Neuronal stem cell (in vitro differentiated cells): ENCODE results near the gene TNIK.

Experiments used
- DNase-seq: peaks from one replicate; pipeline ENCODE4 v3.0.0-alpha.2; 2013; ENCODE audit warnings: low spot score
- H2AFZ ChIP-seq: one replicate; pipeline ENCODE4 v1.6.1; 2013; ENCODE audit warnings: mild to moderate bottlenecking, low read length, inconsistent platforms
- H2AK5ac ChIP-seq: 2 replicates; pipeline ENCODE4 v1.6.1; 2013; ENCODE audit warnings: low read depth, mild to moderate bottlenecking, inconsistent platforms, low read length, moderate library complexity, mixed read lengths
- H2BK120ac ChIP-seq: 2 replicates; pipeline ENCODE4 v1.6.1; 2013; ENCODE audit warnings: low read depth, mild to moderate bottlenecking, inconsistent platforms, low read length, moderate library complexity, mixed read lengths
- H2BK12ac ChIP-seq: one replicate; pipeline ENCODE4 v1.6.1; 2013; ENCODE audit warnings: low read length, inconsistent platforms
- H2BK15ac ChIP-seq: 2 replicates; pipeline ENCODE4 v1.6.1; 2013; ENCODE audit warnings: mild to moderate bottlenecking, low read length, inconsistent platforms, mixed read lengths
- H2BK5ac ChIP-seq: one replicate; pipeline ENCODE4 v1.6.1; 2013; ENCODE audit warnings: inconsistent platforms, mild to moderate bottlenecking, low read length, moderate library complexity
- H3K14ac ChIP-seq: one replicate; pipeline ENCODE4 v1.6.1; 2013; ENCODE audit warnings: low read length, inconsistent platforms
- H3K18ac ChIP-seq: 2 replicates; pipeline ENCODE4 v1.6.1; 2013; ENCODE audit warnings: low read length, inconsistent platforms
- H3K23ac ChIP-seq: 2 replicates; pipeline ENCODE4 v1.6.1; 2013; ENCODE audit warnings: low read depth, mild to moderate bottlenecking, mixed read lengths, low read length, inconsistent platforms; ENCODE audit not compliant: poor library complexity
- H3K27ac ChIP-seq: replicated peaks from 3 replicates; pipeline ENCODE4 v1.5.1; 2013; ENCODE audit warnings: low read length, inconsistent platforms
- H3K27me3 ChIP-seq, 3 experiments: 2 replicates each; pipeline ENCODE4 v1.6.1; 2013; ENCODE audit warnings: low read length in 3 of 3, mild to moderate bottlenecking in 2 of 3, inconsistent platforms in 1 of 3, low read depth in 1 of 3, mixed read lengths in 1 of 3, moderate library complexity in 1 of 3; ENCODE audit not compliant: control insufficient read depth in 3 of 3, insufficient read depth in 3 of 3
- H3K36me3 ChIP-seq, 2 donors: replicated peaks in 1 of 2; 2 replicates each; pipeline ENCODE4 v1.6.1; 2013; ENCODE audit warnings: low read length in 2 of 2; ENCODE audit not compliant: control insufficient read depth in 2 of 2, insufficient read depth in 2 of 2
- H3K4ac ChIP-seq: 2 replicates; pipeline ENCODE4 v1.6.1; 2013; ENCODE audit warnings: inconsistent platforms, mild to moderate bottlenecking, low read length, moderate library complexity
- H3K4me1 ChIP-seq, 2 donors: 1 replicate in 1 of 2; 2 replicates in 1 of 2; pipeline ENCODE4 v1.6.1; 2013; ENCODE audit warnings: low read length in 2 of 2, low read depth in 1 of 2; ENCODE audit not compliant: control insufficient read depth in 2 of 2, insufficient read depth in 1 of 2
- H3K4me2 ChIP-seq: one replicate; pipeline ENCODE4 v1.6.1; 2013; ENCODE audit warnings: mild to moderate bottlenecking, low read length, inconsistent platforms; ENCODE audit not compliant: insufficient read depth, poor library complexity, severe bottlenecking
- H3K4me3 ChIP-seq, 2 donors: 2 replicates each; pipeline ENCODE4 v1.5.1; 2013; ENCODE audit warnings: low read length in 2 of 2, mild to moderate bottlenecking in 2 of 2, inconsistent platforms in 1 of 2, moderate library complexity in 1 of 2
- H3K79me1 ChIP-seq: one replicate; pipeline ENCODE4 v1.6.1; 2013; ENCODE audit warnings: low read depth, mild to moderate bottlenecking, inconsistent platforms, low read length, moderate library complexity
- H3K9ac ChIP-seq: one replicate; pipeline ENCODE4 v1.6.1; 2013; ENCODE audit warnings: mild to moderate bottlenecking, low read depth, low read length, inconsistent platforms; ENCODE audit not compliant: poor library complexity
- H3K9me3 ChIP-seq, 2 donors: replicated peaks in 1 of 2; 2 replicates each; pipeline versions ENCODE3 to v1.6.1; 2013; ENCODE audit warnings: low read length in 2 of 2, mild to moderate bottlenecking in 2 of 2, inconsistent platforms in 1 of 2, low read depth in 1 of 2, mixed read lengths in 1 of 2, moderate library complexity in 1 of 2; ENCODE audit not compliant: control insufficient read depth in 2 of 2, insufficient read depth in 1 of 2
- H4K8ac ChIP-seq: one replicate; pipeline ENCODE4 v1.6.1; 2013; ENCODE audit warnings: low read depth, mild to moderate bottlenecking, inconsistent platforms, low read length, moderate library complexity
- H4K91ac ChIP-seq: one replicate; pipeline ENCODE4 v1.6.1; 2013; ENCODE audit warnings: low read length, low read depth, mild to moderate bottlenecking, inconsistent platforms; ENCODE audit not compliant: poor library complexity
- WGBS, 2 donors: extraction: QIAGEN DNeasy Blood & Tissue Kit; methylation state at CpG; one replicate each; pipeline ENCODE4 v1.1.7; 2013; ENCODE audit warnings: missing lambda C conversion rate in 2 of 2, mixed read lengths in 1 of 2; ENCODE audit not compliant: insufficient read length in 2 of 2, insufficient replicate concordance in 1 of 2; ENCODE audit errors: extremely low coverage in 2 of 2; 5-methylcytosine and 5-hydroxymethylcytosine counted together

The TNIK gene

DNA sequence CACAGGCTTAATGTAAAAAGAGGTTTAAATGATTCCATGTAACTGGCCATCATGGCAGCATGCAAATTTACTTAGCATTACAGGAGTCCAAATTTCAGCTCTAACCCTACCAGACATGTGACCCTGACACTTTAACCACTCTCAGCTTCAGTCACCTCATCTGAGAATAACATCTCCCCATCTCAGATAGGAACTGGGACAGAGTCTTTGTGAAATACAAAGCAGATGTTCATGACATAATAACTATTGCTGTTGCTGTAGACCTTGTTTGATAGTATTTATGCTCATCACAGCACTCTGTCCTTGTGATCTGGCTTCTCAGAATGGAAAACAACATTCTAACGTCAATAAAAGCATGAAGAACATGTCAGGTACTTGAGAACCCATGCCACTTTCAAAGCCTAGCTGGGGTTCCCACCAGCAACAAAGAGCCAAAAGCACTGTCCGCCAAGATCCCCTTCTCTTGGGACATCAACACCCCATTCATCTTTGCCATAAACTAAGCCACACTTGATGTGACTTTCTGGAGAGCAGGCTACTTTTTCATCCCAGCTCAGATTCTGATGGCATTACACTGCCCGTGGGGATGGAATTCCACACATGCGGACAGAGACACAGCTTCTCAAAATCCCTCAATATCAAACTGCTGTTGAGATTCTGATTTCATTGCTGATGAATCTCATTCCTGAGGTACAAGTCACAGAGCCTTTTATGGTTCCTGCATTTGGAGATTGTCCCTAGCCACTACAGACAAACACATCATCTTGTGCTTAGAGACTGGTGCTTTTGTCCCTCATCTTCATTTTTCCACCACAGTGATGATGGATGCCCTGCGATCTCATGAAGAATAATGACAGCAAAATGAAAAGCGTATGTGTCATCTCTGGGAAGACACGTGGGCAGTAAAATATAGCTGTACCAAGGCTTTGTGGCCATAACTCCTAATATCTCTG lies 202.7 kb downstream of the TNIK start:
- Histone ChIP-seq H3K9ac (no peak overlapping the region), H3K4ac (no peak overlapping the region), H2AK5ac (no peak overlapping the region), H3K27ac (no peak overlapping the region), H3K4me3 (no peak overlapping the region), H3K23ac (no peak overlapping the region), H3K4me1 (peaks cover 0 to 2% of the 10 kb centered on the region in 2 donors), H3K9me3 (no peaks in the 10 kb centered on the region), H3K36me3 (no peaks in the 10 kb centered on the region), H2BK5ac (no peak overlapping the region), H2BK15ac (no peak overlapping the region), H2BK120ac (no peak overlapping the region), H3K27me3 (no peaks in the 10 kb centered on the region), H3K18ac (no peak overlapping the region), H2BK12ac (no peak overlapping the region), H4K91ac (no peak overlapping the region), H4K8ac (no peak overlapping the region), H3K14ac (no peak overlapping the region), H2AFZ (no peak overlapping the region), H3K4me2 (no peak overlapping the region), H3K79me1 (no peaks in the 10 kb centered on the region)
- no peak for DNase-seq
- no CpG with 5 or more reads among the region's 7 CpGs for WGBS, 2 donors

DNA sequence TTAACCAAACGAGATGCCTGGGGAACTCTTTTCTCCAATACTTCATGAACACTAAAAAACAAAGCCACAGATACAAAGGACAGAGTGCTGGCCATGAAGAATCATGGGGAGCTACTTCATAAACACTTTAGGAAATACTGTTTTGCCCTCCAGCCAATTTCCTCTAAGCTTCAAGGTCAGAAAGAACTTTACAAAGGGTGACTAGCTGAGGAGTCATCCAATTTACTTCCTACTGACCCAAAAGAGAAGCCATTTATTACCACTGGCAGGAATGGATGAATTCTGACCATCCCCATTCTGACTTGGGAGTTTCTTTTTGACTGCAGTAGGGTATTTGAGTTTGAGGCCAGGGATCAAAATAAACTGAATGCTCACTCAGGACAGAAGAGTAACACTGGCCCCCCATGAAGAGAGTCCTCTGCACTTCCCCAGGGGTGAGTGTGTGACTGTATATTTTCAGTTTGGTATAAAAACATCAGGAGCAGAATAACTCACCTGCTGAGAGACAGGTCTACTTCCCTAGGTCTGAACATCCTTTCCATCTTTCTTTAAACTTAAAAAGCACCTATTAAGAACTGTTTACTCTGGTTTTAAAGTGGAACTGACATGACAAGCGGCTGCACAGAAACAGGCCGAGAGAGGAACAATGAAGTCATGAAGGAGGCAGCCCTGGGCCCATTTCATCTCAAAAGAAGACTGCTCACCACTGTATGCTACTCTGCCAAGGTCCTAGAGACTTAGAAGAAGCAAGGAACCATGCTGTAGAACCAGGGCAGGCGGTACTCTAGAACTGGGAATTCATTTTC lies 203.6 kb downstream of the TNIK start:
- no peak overlapping the region for H4K91ac ChIP-seq
- H2BK15ac ChIP-seq: no peak overlapping the region
- H3K4me3 ChIP-seq: no peak overlapping the region
- H3K36me3 ChIP-seq: no peaks in the 10 kb centered on the region
- H2BK120ac ChIP-seq: no peak overlapping the region
- no CpG with 5 or more reads among the region's 4 CpGs for WGBS, 2 donors
- H3K79me1 ChIP-seq: no peaks in the 10 kb centered on the region
- no peak overlapping the region for H3K14ac ChIP-seq
- no peaks in the 10 kb centered on the region for H3K27me3 ChIP-seq
- H3K4ac ChIP-seq: no peak overlapping the region
- no peaks in the 10 kb centered on the region for H3K9me3 ChIP-seq
- peaks cover 0 to 2% of the 10 kb centered on the region in 2 donors for H3K4me1 ChIP-seq
- H3K9ac ChIP-seq: no peak overlapping the region
- H3K4me2 ChIP-seq: no peak overlapping the region
- H4K8ac ChIP-seq: no peak overlapping the region
- no peak overlapping the region for H2AFZ ChIP-seq
- no peak overlapping the region for H2BK5ac ChIP-seq
- no peak overlapping the region for H3K23ac ChIP-seq
- H3K27ac ChIP-seq: no peak overlapping the region
- H3K18ac ChIP-seq: no peak overlapping the region
- no peak overlapping the region for H2AK5ac ChIP-seq
- H2BK12ac ChIP-seq: no peak overlapping the region
- no peak for DNase-seq

DNA sequence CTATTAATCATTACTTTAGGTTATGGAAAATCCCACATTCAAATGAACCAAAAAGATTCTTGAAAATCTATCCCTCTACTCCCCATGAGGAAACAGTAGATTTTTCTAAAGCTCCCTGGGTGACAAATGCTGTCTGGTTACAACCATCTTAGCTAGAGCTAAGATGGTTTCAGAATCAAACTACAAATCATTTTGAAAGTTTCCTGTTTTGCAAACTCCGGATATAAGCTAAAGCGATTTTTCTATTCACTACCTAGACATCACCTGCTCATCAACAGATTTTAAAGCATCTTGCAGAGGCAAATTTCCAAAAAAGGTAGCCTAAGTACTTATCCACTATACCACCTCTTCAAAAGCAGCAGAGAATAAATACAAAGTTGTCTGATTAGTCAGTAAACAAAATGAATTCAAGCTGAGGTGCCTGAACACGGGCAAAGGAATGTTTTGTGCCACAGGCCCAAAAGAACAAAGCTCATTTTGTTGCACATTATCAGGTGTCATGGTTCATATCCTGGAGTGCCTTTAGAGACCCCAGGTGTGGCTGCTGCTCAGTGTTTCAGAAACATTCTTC lies 204.9 kb downstream of the TNIK start:
- WGBS, 2 donors: no CpG with 5 or more reads among the region's 3 CpGs
- no peak overlapping the region for H3K18ac ChIP-seq
- no peak for DNase-seq
- no peak overlapping the region for H3K9ac ChIP-seq
- H3K4me1 ChIP-seq: no peaks in the 10 kb centered on the region
- no peak overlapping the region for H3K4me2 ChIP-seq
- no peak overlapping the region for H3K27ac ChIP-seq
- no peak overlapping the region for H2AK5ac ChIP-seq
- no peak overlapping the region for H3K4ac ChIP-seq
- no peak overlapping the region for H2BK120ac ChIP-seq
- no peak overlapping the region for H2BK12ac ChIP-seq
- H3K23ac ChIP-seq: no peak overlapping the region
- no peak overlapping the region for H3K14ac ChIP-seq
- no peak overlapping the region for H2AFZ ChIP-seq
- no peaks in the 10 kb centered on the region for H3K9me3 ChIP-seq
- no peaks in the 10 kb centered on the region for H3K27me3 ChIP-seq
- no peak overlapping the region for H2BK15ac ChIP-seq
- no peak overlapping the region for H4K91ac ChIP-seq
- H2BK5ac ChIP-seq: no peak overlapping the region
- no peak overlapping the region for H3K4me3 ChIP-seq
- H4K8ac ChIP-seq: no peak overlapping the region
- no peaks in the 10 kb centered on the region for H3K36me3 ChIP-seq
- no peaks in the 10 kb centered on the region for H3K79me1 ChIP-seq

DNA sequence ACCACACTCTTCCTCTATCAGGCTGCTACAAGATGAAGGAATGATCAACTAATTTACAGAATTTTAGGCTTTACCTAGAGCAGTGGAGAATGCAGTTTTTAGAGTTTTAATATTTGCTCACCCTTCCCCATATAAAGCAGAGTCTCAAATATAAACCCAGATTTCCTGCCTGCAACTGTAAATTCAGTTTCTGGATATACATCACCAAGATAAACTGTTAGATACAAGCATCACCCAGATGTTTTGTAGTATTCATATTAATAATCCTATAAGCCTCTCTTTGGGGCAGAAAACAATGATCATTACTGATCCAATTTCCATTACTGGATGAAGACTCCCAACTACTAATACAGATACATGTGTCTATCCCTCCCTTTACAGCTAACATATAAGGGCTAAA lies 205.9 kb downstream of the TNIK start:
- Histone ChIP-seq H3K27ac (no peak overlapping the region), H2BK5ac (no peak overlapping the region), H3K4me2 (no peak overlapping the region), H2BK12ac (no peak overlapping the region), H3K36me3 (no peaks in the 10 kb centered on the region), H3K27me3 (no peaks in the 10 kb centered on the region), H3K4ac (no peak overlapping the region), H2BK15ac (no peak overlapping the region), H2AK5ac (no peak overlapping the region), H3K4me1 (no peaks in the 10 kb centered on the region), H2BK120ac (no peak overlapping the region), H3K14ac (no peak overlapping the region), H3K9me3 (no peaks in the 10 kb centered on the region), H3K9ac (no peak overlapping the region), H3K4me3 (no peak overlapping the region), H4K91ac (no peak overlapping the region), H2AFZ (no peak overlapping the region), H3K18ac (no peak overlapping the region), H3K79me1 (no peaks in the 10 kb centered on the region), H4K8ac (no peak overlapping the region), H3K23ac (no peak overlapping the region)
- no peak for DNase-seq
